A549 treated with ZK216348 at 1 μM for 4 hours (cell line): ENCODE measurements around the gene DEFB127. TPM values are rescaled to one million over a fixed set of nuclear protein-coding genes. Genes with fewer than 3 reads are reported as not detected.

ENCODE experiments used
- total RNA-seq: library from RNA; stranded (reverse); fragments of 200-300 nt; extraction: Qiagen RNA extraction; gene quantifications from 5 replicates; pipeline ENCODE4 v1.2.3, GENCODE V29; 2022; ENCODE audit warnings: low read depth

DEFB127 gene, protein sequence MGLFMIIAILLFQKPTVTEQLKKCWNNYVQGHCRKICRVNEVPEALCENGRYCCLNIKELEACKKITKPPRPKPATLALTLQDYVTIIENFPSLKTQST
- not detected in 5 replicates for total RNA-seq

DNA sequence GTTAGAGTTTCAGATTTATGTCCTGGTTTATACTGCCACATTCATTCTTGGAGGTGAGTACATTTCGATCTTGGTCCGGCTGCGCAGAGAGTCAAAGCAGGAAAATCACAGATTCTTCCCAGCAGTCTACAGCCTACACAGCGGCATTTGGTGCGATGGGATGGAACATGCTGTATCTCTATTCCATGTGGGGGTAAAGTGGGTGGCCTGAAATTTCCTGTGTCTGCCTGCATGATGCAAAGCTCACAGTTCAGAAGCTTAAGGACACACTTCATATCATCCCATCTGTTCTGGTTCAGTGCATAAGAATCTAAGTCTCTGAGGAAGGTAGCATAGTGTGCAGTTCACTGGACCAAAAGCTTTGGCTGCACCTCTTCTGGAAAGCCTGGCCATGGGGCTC, at the start of gene DEFB127:
Gene DEFB127, plus strand, starts transcription at position 301 of the 400 bp plus-strand sequence. Its CDS starts 91 bp downstream, at position 392.

DNA sequence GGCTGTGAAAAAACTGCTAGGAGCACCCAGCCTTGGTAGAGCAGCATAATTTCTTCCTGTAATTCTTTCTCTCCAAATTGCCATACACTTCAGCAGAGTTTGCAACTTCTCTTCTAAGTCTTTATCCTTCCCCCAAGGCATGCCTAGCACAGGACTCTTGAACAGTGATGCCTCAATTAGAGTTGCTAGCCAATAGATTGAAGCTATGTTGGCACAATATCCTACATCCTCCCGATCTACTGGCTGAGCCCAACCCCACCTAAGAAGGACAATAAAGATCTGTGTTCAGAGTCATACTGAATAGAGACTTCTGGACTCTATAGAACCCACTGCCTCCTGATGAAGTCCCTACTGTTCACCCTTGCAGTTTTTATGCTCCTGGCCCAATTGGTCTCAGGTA, 15.0 kb upstream of the DEFB127 start, which contains the start of gene DEFB126:
Gene DEFB126, plus strand, starts transcription at position 301 of the 400 bp plus-strand sequence. Its CDS starts 39 bp downstream, at position 340.

DNA sequence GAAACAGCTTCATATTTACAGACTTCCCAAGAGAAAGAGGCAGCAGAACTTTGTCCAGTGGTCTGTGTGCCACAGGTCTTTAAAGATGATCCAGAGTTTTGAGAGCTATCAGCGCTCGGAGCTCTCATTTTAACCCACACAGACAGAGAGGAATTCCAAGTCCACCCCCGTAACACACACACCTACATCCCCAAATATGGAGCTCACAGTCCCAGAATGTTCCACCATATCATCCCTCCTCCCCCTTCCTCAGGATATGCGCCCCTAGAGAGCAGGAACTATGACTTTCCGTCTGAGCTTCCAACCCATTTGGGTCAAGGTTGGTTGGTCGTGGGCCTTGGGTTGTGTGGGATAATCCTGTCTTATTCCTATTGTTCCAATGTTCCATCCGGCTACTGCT, 32.4 kb downstream of the DEFB127 start, which contains the start of gene DEFB128:
Gene DEFB128, minus strand, starts transcription at position 101 of the 400 bp plus-strand sequence. Its CDS starts 88 bp downstream, at position 13.

Other genes with a start within 250 kb of the DEFB127 start
- gene DEFB125, start 69.8 kb upstream of the DEFB127 start, total RNA-seq, result not detected in 5 replicates
- not detected in 5 replicates for gene DEFB126, start 14.9 kb upstream of the DEFB127 start, total RNA-seq
- gene DEFB128, start 32.3 kb downstream of the DEFB127 start, total RNA-seq, result not detected in 5 replicates
- gene DEFB129, start 69.8 kb downstream of the DEFB127 start, total RNA-seq, result not detected in 5 replicates
- gene DEFB132, start 100.3 kb downstream of the DEFB127 start, total RNA-seq, result not detected in 5 replicates
- gene C20orf96, start 133.3 kb downstream of the DEFB127 start, total RNA-seq, result 9.9 to 12.6 TPM (median 11.5 TPM) in 5 replicates
- 17.4 to 24.5 TPM (median 21.9 TPM) in 5 replicates for gene ZCCHC3, start 140.1 kb downstream of the DEFB127 start, total RNA-seq
- 17.9 to 33.9 TPM (median 29.0 TPM) in 5 replicates for gene SOX12, start 168.1 kb downstream of the DEFB127 start, total RNA-seq
- gene NRSN2, start 189.7 kb downstream of the DEFB127 start, total RNA-seq, result 44.0 to 66.8 TPM (median 61.8 TPM) in 5 replicates
- gene TRIB3, start 223.3 kb downstream of the DEFB127 start, total RNA-seq, result 32.3 to 52.4 TPM (median 48.4 TPM) in 5 replicates